Measurements from ENCODE around the gene SERINC5.

Gene SERINC5

GRCh38 chr5:80093796-80094195 is 162.1 kb downstream of the SERINC5 start:
- in situ Hi-C loops (cut with MboI; ENCODE audit: low pct_unique_long_range_greater_than_20kb, low sequenced_read_pairs, unreplicated experiment) = loop anchor here (10.0 to 25.0 kb wide), 2 partner anchors 181 to 569 kb away; partner anchors contain the start of genes DHFR and MSH3
- no peak for TF ChIP-seq CTCF (IDR thresholded peaks at IDR 0.05; ENCODE audit: extremely low read depth, insufficient read depth, missing control alignments)
- DNase-seq (ENCODE audit: low spot score) = no peak

- TF ChIP-seq CTCF (IDR thresholded peaks at IDR 0.05; ENCODE audit: extremely low read depth, insufficient read depth, missing control alignments) = no peak
- in situ Hi-C loops (cut with MboI; ENCODE audit: low pct_unique_long_range_greater_than_20kb, low sequenced_read_pairs, unreplicated experiment) = loop anchor here (10.0 to 25.0 kb wide), 2 partner anchors 182 to 570 kb away; partner anchors contain the start of genes DHFR and MSH3
These were observed 163.3 kb downstream of the SERINC5 start for GRCh38 chr5:80092486-80093107.

GRCh38 chr5:80091792-80092192 is 164.1 kb downstream of the SERINC5 start:
- peak; percentile 74 for DNase-seq (ENCODE audit: low spot score)
- TF ChIP-seq CTCF (IDR thresholded peaks at IDR 0.05; ENCODE audit: extremely low read depth, insufficient read depth, missing control alignments) = peak; percentile 56
- in situ Hi-C loops (cut with MboI; ENCODE audit: low pct_unique_long_range_greater_than_20kb, low sequenced_read_pairs, unreplicated experiment) = loop anchor here (10.0 to 25.0 kb wide), 2 partner anchors 183 to 571 kb away; partner anchors contain the start of genes DHFR and MSH3

More at GRCh38 chr5:80092486-80093107, 163.3 kb downstream of the SERINC5 start:
- DNase-seq (ENCODE audit: low spot score) = no peak

GRCh38 chr5:80090884-80091166 is 165.0 kb downstream of the SERINC5 start:
- DNase-seq (ENCODE audit: low spot score) = no peak
- TF ChIP-seq CTCF (IDR thresholded peaks at IDR 0.05; ENCODE audit: extremely low read depth, insufficient read depth, missing control alignments) = no peak
- in situ Hi-C loops (cut with MboI; ENCODE audit: low pct_unique_long_range_greater_than_20kb, low sequenced_read_pairs, unreplicated experiment) = loop anchor here (10.0 to 25.0 kb wide), 2 partner anchors 184 to 571 kb away; partner anchors contain the start of genes DHFR and MSH3

GRCh38 chr5:80083101-80083890 is 172.6 kb downstream of the SERINC5 start:
- DNase-seq (ENCODE audit: low spot score) = peak; percentile 80
- in situ Hi-C loops (cut with MboI; ENCODE audit: low pct_unique_long_range_greater_than_20kb, low sequenced_read_pairs, unreplicated experiment) = loop anchor here (10.0 to 25.0 kb wide), 2 partner anchors 208 to 579 kb away; partner anchors contain the start of genes DHFR and MSH3

More at GRCh38 chr5:80083101-80083890, 172.6 kb downstream of the SERINC5 start:
- TF ChIP-seq CTCF (IDR thresholded peaks at IDR 0.05; ENCODE audit: extremely low read depth, insufficient read depth, missing control alignments) = peak; percentile 72

Data from GM13977 (cell line).